ENCODE results near the gene SLC22A1.
A peak's percentile ranks its signal among the peaks of the same experiment; 100 is the strongest.
"Not testable (repeated sequence)": the region's sequence is repeated elsewhere in the genome, so short reads cannot be mapped to it uniquely, and the experiment has no call there.

SLC22A1 gene

DNA sequence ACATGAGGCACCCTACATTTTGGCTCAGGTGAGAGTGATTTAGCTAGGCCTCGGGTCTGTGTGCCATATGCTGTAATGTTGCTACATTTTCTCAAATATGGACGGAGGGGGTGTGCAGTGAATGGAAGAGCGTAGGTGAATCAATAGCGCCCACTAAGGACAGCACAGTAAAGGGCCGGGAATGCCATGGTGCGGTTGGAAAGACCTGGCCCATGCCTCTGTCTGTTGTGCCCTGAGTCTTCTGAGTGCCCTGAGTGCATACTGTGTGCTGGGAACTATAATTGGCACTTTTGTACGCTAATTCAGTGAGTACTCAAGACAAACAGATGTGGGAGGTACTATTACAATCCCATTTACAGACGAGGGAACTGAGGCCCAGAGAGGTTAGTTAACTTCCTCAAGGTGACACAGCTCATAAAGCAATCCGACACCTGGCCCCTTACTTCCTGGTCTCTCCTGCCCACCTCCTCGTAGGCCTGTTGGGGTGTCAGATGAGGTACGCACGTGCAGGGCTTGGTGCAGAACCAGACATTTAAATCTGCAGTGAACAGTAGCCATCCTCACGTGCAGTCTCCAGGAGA, 17.3 kb downstream of the SLC22A1 start:
- no peak overlapping the region for H3K4me3 ChIP-seq (ENCODE audit: low read depth, low read length)
- DNase-seq (ENCODE audit: low read depth) = no peak

DNA sequence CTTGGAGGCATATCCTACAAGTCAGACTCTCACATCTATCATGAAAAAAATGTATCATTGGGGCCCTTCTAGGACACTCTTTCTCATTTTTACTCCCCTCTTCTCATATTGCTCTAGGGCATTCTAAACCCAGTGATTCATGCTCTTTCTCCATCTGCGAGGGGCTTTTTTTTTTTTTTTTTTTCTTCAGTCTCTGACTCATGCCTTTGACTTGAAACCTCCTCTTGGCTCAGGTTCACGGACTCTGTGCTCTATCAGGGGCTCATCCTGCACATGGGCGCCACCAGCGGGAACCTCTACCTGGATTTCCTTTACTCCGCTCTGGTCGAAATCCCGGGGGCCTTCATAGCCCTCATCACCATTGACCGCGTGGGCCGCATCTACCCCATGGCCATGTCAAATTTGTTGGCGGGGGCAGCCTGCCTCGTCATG, 17.8 kb downstream of the SLC22A1 start:
- no peak overlapping the region for H3K4me3 ChIP-seq (ENCODE audit: low read depth, low read length)
- TF ChIP-seq, protein P1, sequence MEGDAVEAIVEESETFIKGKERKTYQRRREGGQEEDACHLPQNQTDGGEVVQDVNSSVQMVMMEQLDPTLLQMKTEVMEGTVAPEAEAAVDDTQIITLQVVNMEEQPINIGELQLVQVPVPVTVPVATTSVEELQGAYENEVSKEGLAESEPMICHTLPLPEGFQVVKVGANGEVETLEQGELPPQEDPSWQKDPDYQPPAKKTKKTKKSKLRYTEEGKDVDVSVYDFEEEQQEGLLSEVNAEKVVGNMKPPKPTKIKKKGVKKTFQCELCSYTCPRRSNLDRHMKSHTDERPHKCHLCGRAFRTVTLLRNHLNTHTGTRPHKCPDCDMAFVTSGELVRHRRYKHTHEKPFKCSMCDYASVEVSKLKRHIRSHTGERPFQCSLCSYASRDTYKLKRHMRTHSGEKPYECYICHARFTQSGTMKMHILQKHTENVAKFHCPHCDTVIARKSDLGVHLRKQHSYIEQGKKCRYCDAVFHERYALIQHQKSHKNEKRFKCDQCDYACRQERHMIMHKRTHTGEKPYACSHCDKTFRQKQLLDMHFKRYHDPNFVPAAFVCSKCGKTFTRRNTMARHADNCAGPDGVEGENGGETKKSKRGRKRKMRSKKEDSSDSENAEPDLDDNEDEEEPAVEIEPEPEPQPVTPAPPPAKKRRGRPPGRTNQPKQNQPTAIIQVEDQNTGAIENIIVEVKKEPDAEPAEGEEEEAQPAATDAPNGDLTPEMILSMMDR (IDR thresholded peaks at IDR 0.05; ENCODE audit: control insufficient read depth, extremely low read depth, insufficient read depth) = no peak
- no peak for DNase-seq (ENCODE audit: low read depth)

More for the DNA sequence above, 17.3 kb downstream of the SLC22A1 start:
- TF ChIP-seq, protein P1 (IDR thresholded peaks at IDR 0.05; ENCODE audit: control insufficient read depth, extremely low read depth, insufficient read depth) = no peak

DNA sequence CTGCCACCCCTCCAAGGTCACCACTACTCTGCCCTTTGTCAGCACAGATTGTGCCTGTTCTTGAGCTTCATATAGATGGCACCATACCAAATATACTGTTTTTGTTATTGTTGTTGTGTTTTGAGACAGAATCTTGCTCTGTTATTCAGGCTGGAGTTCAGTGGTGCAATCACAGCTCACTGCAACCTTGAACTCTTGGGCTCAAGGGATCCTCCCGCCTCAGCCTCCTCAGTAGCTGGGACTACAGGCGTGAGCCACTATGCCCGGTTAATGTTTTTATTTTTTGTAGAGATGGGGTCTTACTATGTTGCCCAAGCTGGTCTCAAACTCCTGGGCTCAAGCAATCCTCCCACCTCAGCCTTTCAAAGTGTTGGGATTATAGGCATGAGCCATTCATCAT, 18.9 kb downstream of the SLC22A1 start:
- not testable (repeated sequence) for H3K4me3 ChIP-seq (ENCODE audit: low read depth, low read length); DNase-seq (ENCODE audit: low read depth)

DNA sequence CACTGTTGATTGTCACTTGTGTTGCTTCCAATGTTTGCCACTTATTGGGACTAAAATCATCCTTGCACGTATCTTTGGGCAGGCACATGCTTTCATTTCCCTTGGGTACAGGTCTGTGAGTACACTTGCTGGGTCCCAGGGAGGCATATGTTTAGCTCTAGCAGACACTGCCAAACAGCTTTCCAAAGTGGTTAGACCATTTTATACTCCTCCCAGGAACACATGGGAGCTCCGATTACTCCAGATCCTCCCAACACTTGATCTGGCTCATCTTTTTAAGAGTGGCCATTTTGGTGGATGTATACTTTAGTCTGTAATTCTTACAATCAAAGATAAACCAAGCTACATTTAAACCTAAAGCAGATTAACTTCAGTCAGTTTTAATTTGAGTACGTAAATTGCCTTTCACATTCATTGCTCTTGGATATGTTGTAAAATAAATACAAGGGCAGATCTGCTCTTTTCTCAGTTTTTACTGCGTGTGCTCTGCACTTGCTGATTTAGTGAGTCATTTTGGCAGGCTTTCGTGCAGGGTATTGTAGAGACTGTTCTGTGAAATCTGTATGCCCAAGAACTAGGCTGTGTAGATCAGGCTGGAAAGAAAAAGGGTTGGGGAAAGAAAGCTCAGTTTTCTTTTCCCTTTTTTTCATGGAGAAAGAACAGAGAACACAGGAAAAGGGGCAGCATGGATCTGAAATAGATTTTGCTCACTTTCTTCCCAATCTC, 19.5 kb downstream of the SLC22A1 start:
- DNase-seq (ENCODE audit: low read depth) = peak; percentile 92
- H3K4me3 ChIP-seq (ENCODE audit: low read depth, low read length) = no peak overlapping the region
- TF ChIP-seq, protein P1 (IDR thresholded peaks at IDR 0.05; ENCODE audit: control insufficient read depth, extremely low read depth, insufficient read depth) = no peak

DNA sequence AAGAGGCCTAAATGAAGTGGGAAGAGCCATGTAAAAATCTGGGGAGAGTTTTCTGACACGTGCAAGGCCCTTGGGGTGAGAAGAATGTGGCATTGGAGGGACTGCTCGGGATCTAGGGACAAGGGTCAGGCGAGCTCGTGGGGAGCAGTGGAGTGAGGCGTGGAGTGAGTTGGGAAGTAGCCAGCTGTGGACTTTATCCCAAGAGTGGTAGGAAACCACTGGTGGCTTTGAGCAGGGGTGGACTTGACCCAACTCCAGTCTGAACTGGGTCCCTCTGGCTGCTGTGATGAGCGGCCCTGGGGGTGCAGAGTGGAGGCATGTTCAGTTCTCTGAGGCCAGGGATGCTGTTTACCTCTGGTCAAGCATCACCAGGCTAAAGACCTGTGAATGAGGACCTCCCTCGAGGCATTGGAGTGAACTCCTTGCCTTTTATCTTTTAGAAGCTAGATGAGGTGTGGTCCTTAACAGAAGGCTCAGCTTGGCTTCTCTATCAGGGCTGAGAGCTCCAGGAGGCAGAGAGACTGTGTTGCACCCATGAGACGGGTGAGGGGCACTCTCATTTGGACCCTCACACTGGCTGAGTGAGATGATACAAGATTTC, 20.6 kb downstream of the SLC22A1 start:
- DNase-seq (ENCODE audit: low read depth) = no peak
- TF ChIP-seq, protein P1 (IDR thresholded peaks at IDR 0.05; ENCODE audit: control insufficient read depth, extremely low read depth, insufficient read depth) = no peak
- H3K4me3 ChIP-seq (ENCODE audit: low read depth, low read length) = no peak overlapping the region

DNA sequence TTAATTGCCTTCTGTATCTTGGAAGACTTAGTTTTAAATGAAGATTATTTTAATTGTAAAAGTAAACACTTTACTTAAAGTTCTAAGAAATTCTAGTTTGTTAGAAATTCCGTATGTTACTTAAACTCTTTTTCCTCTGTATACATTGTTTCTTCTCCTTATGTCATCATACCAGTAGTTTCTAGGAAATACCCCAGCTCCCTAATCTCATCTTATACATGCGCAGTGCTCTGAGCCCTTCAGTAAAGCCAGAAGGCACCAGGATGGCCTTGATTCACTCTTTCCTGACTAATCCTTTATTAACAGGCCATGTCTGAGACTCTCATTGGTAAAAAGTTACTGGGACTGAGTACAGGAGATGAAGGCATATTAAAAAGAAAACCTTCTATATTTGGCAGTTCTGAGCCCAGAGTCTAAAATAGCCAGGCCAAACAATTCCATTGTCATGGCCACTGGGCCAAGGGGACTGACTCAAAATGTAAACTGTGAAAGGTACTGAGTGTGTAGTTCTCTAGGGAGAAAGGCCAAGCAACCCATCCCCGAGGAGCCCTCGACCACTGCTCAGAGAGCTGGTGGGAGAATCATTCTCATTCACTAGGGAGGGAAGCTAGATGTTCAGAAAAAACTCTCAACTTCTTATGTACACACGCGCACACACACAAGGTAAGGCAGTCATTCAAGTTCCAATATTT, 25.0 kb downstream of the SLC22A1 start:
- TF ChIP-seq, protein P1 (IDR thresholded peaks at IDR 0.05; ENCODE audit: control insufficient read depth, extremely low read depth, insufficient read depth) = no peak
- H3K4me3 ChIP-seq (ENCODE audit: low read depth, low read length) = no peak overlapping the region
- DNase-seq (ENCODE audit: low read depth) = no peak

DNA sequence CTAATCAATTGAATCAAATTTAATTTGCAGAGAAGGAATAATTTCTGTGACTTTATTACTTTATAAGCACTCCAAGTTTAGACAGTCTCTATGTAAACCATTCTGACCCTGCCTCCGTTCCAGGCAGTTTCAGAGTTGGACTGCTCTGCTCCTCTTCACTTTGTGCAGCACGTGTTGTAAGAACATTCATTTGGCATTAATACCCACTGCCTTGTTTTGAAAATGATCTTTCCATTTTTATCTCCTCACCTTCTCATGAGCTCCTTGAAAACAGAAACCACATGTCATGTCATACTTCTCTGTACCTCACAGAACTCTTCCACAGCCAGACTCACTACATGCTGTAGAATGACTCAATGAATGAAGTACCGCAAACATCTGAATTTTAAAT, 25.5 kb downstream of the SLC22A1 start:
- H3K4me3 ChIP-seq (ENCODE audit: low read depth, low read length) = no peak overlapping the region
- TF ChIP-seq, protein P1 (IDR thresholded peaks at IDR 0.05; ENCODE audit: control insufficient read depth, extremely low read depth, insufficient read depth) = no peak
- no peak for DNase-seq (ENCODE audit: low read depth)
